GM19463 (cell line): ENCODE results near the gene GRIK1.

Experiments used
- ATAC-seq: cut with Tn5 transposase; IDR thresholded peaks from one replicate; pipeline ENCODE4 v1.9.1; 2021; ENCODE audit warnings: mild to moderate bottlenecking, moderate library complexity; ENCODE audit not compliant: unreplicated experiment

Gene GRIK1

GRCh38 chr21:29550205-29550604 lies 389.6 kb downstream of the GRIK1 start:
- ATAC-seq, result no peak

DNA sequence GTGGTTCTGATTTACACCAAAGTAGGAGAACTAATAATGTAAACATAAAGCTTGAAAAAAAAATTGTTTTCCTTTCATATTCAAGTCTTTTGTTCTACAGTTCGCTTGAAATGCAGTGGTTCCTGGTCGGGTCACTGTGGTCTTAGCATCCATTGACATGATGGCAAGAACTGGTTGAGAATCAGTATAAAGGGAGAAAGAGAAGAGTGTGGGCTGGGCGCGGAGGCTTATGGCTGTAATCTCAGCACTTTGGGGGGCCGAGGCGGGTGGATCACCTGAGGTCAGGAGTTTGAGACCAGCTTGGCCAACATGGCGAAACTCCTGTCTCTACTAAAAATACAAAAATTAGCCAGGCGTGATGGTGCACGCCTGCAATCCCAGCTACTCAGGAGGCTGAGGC lies 390.2 kb downstream of the GRIK1 start:
- ATAC-seq, result no peak

DNA sequence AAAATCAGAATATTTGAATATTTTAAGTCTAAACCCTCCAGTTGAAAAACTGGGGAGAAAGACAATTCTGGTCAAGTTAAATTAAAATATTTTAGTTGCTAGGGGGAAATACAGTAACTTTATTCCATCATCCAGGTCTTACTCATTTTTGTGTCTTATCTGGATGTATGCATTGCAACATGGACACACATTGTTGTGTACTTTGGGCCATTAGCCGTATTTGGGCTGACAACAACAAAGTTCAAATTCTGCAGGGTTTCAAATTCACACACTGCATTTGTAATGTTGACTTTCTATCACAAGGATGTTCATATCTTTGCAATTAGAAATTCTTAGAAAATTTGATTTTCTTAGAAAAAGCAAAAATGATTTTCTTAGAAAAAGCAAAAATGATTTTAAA lies 391.8 kb downstream of the GRIK1 start:
- no peak for ATAC-seq

DNA sequence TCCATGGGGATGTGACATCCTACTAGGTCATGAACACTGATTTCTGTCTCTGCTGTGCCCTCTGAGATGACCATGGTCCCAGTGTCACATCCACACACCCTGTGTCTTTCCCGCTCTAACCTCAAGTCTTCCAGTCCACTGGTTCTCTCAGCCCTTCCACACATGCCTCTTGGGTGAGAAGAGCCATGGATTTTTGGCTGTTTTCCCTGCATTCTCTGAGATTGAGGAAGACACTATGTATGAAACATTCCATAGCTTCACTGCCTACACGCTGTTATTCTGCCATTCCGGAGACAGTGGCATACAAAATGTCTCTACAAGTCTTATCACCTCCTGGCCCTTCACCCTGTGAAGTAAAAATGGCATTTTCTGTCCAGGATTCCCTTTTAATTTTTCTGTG lies 393.7 kb downstream of the GRIK1 start:
- ATAC-seq, result no peak

DNA sequence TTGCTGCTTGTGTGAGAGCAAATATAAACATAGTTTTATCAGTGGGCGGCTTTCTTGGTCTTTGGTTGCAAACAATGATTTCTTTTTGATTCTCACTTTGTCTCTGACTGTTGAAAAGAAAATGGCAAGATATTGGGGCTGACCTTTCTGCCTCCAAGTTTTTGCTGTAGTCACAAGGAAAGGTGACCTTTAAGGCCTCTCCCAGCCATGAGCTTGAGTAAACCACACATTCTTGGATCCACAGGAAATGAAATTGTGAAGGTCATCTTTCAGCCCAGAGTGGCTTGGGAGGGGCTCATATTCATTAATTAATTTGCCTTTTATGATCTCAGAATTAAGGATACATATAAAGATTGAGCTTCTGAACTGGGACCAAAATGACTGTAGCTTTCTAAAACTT lies 399.5 kb downstream of the GRIK1 start:
- no peak for ATAC-seq

DNA sequence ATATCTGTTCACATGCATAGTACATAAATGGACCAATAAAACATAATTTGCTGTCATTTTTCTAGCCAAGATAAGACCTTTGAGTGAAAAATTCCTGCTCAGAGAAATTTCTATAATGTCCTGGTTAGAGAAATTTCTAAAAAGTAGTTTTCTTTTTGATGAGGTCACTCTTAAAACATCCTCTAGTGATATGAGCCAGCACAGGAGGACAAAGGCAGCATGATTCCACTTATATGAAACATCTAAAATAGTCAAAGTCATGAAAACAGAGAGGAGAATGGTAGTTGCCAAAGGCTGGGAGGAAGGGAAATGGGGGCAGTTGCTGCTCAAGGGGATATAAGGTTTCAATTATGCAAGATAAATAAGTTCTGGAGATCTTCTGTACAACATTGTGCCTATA lies 401.7 kb downstream of the GRIK1 start:
- ATAC-seq, result no peak

GRCh38 chr21:29534448-29534847 lies 405.3 kb downstream of the GRIK1 start:
- ATAC-seq, result no peak

DNA sequence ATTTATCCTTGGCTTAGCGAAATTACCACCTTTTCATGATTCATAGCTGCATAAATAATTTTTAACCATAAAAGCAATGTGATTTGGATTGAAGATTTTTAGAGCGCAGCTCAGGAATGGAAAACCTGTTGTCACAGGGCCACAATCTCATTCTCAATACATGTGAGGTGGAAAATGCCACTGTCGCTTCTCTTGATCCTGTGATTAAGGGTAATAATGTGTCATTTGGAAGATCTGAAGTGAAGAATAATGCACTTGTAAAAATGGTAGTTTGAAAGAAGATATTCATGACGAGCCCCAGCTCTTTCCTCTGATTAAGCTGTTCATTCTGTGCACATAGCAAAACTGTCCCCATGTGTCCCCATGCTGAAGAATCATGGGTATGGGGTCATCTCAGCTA lies 410.7 kb downstream of the GRIK1 start:
- no peak for ATAC-seq

DNA sequence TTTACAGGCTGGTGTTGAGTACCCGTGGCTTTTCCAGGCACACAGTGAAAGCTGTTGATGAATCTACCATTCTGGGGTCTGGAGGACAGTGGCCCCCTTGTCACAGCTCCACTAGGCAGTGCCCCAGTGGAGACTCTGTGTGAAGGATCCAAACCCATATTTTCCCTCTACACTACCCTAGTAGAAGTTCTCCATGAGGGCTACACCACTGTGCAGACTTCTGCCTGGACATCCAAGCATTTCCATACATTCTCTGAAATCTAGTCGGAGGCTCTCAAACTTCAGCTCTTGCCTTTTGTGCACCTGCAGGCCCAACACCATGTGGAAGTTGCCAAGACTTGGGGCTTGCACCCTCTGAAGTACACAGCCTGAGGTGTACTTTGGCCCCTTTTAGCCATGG lies 413.3 kb downstream of the GRIK1 start:
- no peak for ATAC-seq

DNA sequence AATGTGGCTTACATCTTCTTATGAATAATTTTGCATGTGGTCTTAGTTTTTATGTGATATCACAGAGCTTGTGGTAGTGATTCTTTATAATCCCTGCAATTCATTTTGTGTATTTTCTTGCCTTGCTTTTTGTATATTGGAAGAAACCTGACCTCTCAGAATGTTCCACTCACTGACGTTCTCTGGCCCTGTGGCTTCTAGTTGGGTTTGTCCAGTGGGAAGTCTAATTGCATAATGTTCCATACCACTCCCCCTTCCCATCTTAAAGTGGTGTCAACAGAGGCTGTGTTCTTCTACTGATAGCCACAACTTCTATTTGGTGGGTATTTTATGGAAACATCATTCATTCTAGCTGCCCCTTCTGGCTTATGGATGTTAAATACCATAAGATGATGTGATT lies 415.7 kb downstream of the GRIK1 start:
- ATAC-seq, result no peak

DNA sequence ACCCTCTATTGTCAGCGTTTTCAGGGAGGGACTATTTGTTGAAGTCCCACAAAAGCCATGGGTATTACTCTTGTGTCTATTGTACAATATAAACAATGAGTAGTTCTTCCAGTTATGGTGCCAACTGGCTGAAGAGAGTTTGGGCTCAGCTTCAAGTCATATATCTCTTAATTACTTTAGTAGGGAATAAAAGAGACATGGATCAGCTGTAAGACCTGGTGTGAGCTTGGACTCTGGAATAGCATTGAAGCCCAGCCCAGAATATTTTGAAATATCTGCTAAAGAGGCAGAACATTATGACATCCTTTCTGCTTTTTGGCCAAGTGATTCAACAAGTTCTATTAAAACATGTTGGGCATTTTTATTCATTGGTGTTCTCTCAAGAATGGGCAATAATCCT lies 416.1 kb downstream of the GRIK1 start:
- ATAC-seq, result no peak

GRCh38 chr21:29521872-29522271 lies 417.9 kb downstream of the GRIK1 start:
- no peak for ATAC-seq

DNA sequence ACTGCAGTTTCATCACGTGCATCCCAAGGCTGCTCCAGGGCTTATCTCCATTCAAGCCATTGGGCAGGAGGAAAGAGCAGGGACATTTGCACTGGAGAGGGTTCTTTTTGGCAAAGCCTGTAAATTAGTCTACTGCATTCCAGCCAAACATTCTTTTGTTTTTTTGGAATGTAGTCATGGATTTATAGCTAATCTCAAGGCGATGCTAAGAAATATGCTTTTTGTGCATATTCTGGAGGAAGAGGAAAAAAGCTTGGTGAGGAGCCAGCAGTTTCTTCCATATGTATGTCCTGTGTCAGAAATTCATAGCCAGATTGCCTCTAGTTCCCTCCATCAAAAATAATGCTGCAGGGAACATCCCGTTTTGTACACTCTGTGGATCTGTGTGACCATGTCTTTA lies 419.6 kb downstream of the GRIK1 start:
- ATAC-seq, result no peak

DNA sequence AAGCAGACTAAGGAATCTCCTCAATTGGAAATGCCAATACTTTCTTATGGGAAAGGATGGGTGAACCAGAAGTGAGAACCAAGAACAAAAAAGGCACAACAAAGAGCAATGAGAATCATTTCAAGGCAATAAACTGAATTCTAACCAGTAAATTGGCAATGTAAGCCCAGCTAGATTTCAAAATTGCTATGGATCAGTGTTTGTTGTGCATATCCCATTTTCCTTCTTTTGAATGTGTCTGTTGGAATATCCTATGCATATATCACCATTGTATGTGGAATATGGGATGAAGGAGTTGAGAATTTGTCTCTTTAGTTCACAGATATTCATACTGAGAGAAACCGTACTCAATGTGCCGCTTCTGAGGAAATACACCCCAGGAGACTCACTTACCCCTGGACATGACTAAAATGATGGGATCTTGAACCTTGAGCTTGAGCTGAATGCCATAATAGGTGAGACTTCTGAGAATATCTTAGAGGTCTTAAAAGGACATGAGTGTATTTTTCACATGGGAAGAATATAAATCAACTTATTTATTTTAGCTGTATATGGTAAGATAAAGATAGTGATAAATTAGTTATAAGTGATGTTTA lies 425.0 kb downstream of the GRIK1 start:
- ATAC-seq, result no peak

GRCh38 chr21:29513535-29513934 lies 426.3 kb downstream of the GRIK1 start:
- no peak for ATAC-seq

DNA sequence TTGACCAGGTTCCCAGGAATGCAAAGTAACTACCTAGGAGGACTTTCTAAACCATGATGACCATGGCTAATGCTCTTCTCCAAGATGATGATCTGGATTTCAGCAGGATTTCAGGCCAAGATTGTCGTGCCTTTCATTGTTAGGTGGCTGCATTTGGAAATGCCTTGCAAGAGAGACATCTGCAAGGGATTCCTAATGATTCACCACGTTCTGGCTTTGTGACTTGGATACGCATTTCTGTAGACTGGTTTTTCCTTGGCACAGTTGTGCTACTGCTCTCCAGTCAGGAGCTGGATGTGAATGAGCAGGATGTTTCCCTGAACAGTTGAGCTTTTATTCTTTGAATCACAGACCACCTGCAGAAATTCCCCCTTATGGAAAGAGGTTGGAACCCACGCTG lies 428.7 kb downstream of the GRIK1 start:
- ATAC-seq, result no peak

- ATAC-seq, result no peak
These were observed 430.7 kb downstream of the GRIK1 start for GRCh38 chr21:29509121-29509520.

GRCh38 chr21:29508301-29508700 lies 431.5 kb downstream of the GRIK1 start:
- no peak for ATAC-seq

DNA sequence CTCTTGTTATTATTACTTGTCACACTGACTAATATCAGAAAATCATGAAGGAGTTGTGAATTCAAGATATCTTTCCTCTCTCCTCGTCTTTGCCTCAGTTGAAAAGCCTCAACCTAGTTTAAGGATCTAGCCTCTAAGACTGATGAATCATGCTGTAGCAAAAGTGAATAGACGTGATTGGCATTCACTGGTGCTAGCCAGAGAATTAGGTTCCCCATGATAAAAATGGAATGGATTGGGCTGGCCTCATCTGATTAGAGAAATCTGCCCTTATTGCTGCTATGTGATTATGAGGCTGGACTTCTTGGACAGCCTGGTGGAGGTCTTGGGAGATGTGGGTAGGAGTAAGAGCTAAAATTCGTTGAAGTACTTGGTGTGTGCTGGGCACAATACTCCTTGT lies 432.8 kb downstream of the GRIK1 start:
- ATAC-seq, result no peak

- no peak for ATAC-seq
These were observed 433.6 kb downstream of the GRIK1 start for GRCh38 chr21:29506214-29506613.

- ATAC-seq, result no peak
These were observed 435.0 kb downstream of the GRIK1 start for GRCh38 chr21:29504751-29505321.

GRCh38 chr21:29501451-29501850 lies 438.3 kb downstream of the GRIK1 start:
- no peak for ATAC-seq

DNA sequence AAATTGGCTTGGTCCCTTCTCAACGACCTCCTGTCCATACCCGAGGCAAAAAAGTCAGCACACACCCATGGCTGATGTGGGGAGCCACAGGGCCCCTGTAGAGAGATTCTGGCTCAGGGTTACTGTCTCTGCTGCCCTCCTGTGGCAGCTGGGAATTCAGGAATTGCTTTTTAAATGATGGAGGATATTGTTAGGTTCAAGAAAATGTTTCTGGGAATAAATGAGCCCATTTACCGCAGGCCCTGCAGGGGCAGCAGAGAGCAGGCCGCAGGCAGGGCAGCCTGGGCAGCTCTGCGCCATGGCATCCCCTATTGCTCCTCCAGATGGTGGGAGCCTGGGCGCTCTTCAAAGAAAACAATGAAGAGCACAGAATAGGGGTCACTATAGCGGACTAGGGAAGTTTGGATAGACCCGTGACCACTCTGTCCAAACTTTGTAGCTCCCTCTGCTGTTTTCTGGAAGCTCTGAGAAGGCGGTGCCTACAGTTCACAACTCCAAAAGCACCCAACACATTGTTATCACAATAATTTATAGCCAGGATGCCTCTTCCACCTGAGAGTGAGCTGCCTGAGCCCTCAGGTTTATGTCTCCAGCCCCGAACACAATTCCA lies 440.0 kb downstream of the GRIK1 start:
- no peak for ATAC-seq
